HEK293T (cell line): Measurements from ENCODE around the gene SNX9.

ENCODE experiments used
- CTCF ChIA-PET: fragments of 350-600 bp; formaldehyde crosslinking; extraction: SDS; loops from one replicate; lab custom pipeline; 2021; ENCODE audit warnings: antibody characterized with exemption, inconsistent platforms; lab: Yijun Ruan, JAX
- POLR2A ChIA-PET: fragments of 350-600 bp; formaldehyde crosslinking; extraction: SDS; loops from one replicate; lab custom pipeline; 2020; ENCODE audit warnings: antibody characterized with exemption, inconsistent platforms; lab: Yijun Ruan, JAX
- DNase-seq: peaks from one replicate; pipeline ENCODE4 v3.0.0; 2012; ENCODE audit warnings: mixed read lengths; ENCODE audit errors: extremely low spot score
- ARNT ChIP-seq: fragments of 450-650 bp; IDR thresholded peaks from 2 replicates; pipeline ENCODE4 v1.6.1; 2017; ENCODE audit warnings: mild to moderate bottlenecking
- BHLHE40 ChIP-seq: fragments of 450-650 bp; IDR thresholded peaks from 2 replicates; pipeline ENCODE4 v1.6.1; 2016; ENCODE audit warnings: mild to moderate bottlenecking, moderate library complexity, borderline replicate concordance
- CTBP1 ChIP-seq: fragments of 450-650 bp; IDR thresholded peaks from 2 replicates; pipeline ENCODE4 v1.6.1; 2016; ENCODE audit warnings: borderline replicate concordance
- ELF4 ChIP-seq: fragments of 450-650 bp; IDR thresholded peaks from 2 replicates; pipeline ENCODE4 v1.6.1; 2017; ENCODE audit warnings: antibody characterized with exemption
- FOXA1 ChIP-seq: fragments of 450-650 bp; IDR thresholded peaks from 2 replicates; pipeline ENCODE4 v1.6.1; 2016; ENCODE audit warnings: mild to moderate bottlenecking
- FOXK2 ChIP-seq: fragments of 450-650 bp; IDR thresholded peaks from 2 replicates; pipeline ENCODE4 v1.6.1; 2016; ENCODE audit warnings: mild to moderate bottlenecking
- FOXM1 ChIP-seq: fragments of 450-650 bp; IDR thresholded peaks from 2 replicates; pipeline ENCODE4 v1.6.1; 2017; ENCODE audit warnings: mild to moderate bottlenecking, borderline replicate concordance
- HDGF ChIP-seq: fragments of 450-650 bp; IDR thresholded peaks from 2 replicates; pipeline ENCODE4 v1.6.1; 2017; ENCODE audit warnings: antibody characterized with exemption, borderline replicate concordance
- L3MBTL2 ChIP-seq: fragments of 450-650 bp; conservative IDR thresholded peaks from 2 replicates; pipeline ENCODE4 v1.6.1; 2016; ENCODE audit warnings: mild to moderate bottlenecking
- LEF1 ChIP-seq: fragments of 450-650 bp; IDR thresholded peaks from 2 replicates; pipeline ENCODE4 v1.6.1; 2017; ENCODE audit warnings: mild to moderate bottlenecking, borderline replicate concordance
- NFRKB ChIP-seq: fragments of 450-650 bp; IDR thresholded peaks from 2 replicates; pipeline ENCODE4 v1.6.1; 2016; ENCODE audit warnings: mild to moderate bottlenecking, moderate library complexity
- SP1 ChIP-seq: fragments of 450-650 bp; IDR thresholded peaks from 2 replicates; pipeline ENCODE4 v1.6.1; 2017
- SUZ12 ChIP-seq: fragments of 450-650 bp; IDR thresholded peaks from 2 replicates; pipeline ENCODE4 v1.6.1; 2016; ENCODE audit warnings: mild to moderate bottlenecking
- TARDBP ChIP-seq: fragments of 450-650 bp; IDR thresholded peaks from 2 replicates; pipeline ENCODE4 v1.6.1; 2016
- ZNF384 ChIP-seq: fragments of 450-650 bp; IDR thresholded peaks from 2 replicates; pipeline ENCODE4 v1.6.1; 2016
- TF ChIP-seq, protein P1 (sequence below): fragments of 450-650 bp; IDR thresholded peaks from 2 replicates; pipeline ENCODE4 v1.6.1; 2016

Gene SNX9

DNA sequence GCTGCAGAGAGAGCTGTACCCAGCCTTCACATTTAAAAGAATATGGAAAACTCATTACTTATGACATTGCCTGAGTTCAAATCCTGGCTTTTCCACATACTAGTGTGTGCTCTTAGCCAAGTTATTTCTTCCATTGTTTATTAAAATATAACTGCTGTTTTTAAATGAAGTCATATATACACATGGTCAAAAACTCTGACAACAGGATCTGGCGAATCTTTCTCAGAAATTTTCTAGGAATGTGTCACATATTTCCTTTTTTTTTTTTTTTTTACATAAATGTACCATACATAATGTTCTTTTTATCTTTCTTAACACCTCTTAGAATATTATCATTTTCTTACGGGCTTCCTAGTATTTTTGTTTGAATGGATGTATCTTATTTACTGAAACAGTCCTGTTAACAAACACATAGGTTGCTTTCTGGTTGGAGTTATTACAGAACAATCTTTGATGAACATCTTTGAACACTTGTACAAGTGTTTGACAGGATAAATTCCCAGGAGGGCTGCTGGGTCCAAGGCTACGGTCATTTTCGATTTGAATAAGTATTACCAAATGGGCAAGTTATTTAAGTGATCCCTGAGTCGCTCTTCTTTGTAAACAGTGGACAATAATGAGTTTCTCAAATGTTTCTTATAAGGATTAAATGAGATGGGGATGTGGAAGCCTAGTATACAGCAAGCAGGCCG lies 1.6 kb upstream of the SNX9 start:
- no peak for TF ChIP-seq SUZ12
- no peak for TF ChIP-seq LEF1
- TF ChIP-seq ARNT: no peak
- TF ChIP-seq FOXK2: no peak
- no peak for TF ChIP-seq CTBP1
- TF ChIP-seq BHLHE40: no peak
- TF ChIP-seq FOXM1: no peak
- TF ChIP-seq SP1: no peak
- TF ChIP-seq, protein P1, sequence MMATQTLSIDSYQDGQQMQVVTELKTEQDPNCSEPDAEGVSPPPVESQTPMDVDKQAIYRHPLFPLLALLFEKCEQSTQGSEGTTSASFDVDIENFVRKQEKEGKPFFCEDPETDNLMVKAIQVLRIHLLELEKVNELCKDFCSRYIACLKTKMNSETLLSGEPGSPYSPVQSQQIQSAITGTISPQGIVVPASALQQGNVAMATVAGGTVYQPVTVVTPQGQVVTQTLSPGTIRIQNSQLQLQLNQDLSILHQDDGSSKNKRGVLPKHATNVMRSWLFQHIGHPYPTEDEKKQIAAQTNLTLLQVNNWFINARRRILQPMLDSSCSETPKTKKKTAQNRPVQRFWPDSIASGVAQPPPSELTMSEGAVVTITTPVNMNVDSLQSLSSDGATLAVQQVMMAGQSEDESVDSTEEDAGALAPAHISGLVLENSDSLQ: no peak
- TF ChIP-seq ZNF384: no peak
- no peak for TF ChIP-seq L3MBTL2
- TF ChIP-seq FOXA1: no peak
- TF ChIP-seq ELF4: no peak
- no peak for TF ChIP-seq TARDBP
- CTCF ChIA-PET: no interaction called here
- no peak for DNase-seq
- POLR2A ChIA-PET: no interaction called here

- POLR2A ChIA-PET: interaction anchor here (1.0 kb wide), 1 partner anchor 11 kb away, joined by 3 read pairs; no protein-coding TSS in a partner anchor
- peak; percentile 37 for DNase-seq
- peak; percentile 81 for TF ChIP-seq L3MBTL2
- TF ChIP-seq ARNT: no peak
- CTCF ChIA-PET: no interaction called here
Measured at GRCh38 chr6:157822245-157823000, 623 bp upstream of the SNX9 start.

GRCh38 chr6:157823528-157824370 lies 703 bp downstream of the SNX9 start:
- DNase-seq: peak; percentile 31
- ChIA-PET POLR2A (no interaction called here), CTCF (no interaction called here)
- TF ChIP-seq LEF1 (peak; percentile 6; the same call in 1 of the 2 replicates), SUZ12 (no peak), FOXM1 (peak; percentile 52; the same call in 1 of the 2 replicates), NFRKB (no peak)

GRCh38 chr6:157825243-157825904 lies 2.3 kb downstream of the SNX9 start:
- ChIA-PET CTCF (no interaction called here), POLR2A (no interaction called here)
- TF ChIP-seq HDGF (no peak), SUZ12 (no peak), FOXK2 (no peak), L3MBTL2 (no peak), SP1 (no peak), NFRKB (no peak), ARNT (no peak), CTBP1 (no peak), TARDBP (no peak)
- no peak for DNase-seq

DNA sequence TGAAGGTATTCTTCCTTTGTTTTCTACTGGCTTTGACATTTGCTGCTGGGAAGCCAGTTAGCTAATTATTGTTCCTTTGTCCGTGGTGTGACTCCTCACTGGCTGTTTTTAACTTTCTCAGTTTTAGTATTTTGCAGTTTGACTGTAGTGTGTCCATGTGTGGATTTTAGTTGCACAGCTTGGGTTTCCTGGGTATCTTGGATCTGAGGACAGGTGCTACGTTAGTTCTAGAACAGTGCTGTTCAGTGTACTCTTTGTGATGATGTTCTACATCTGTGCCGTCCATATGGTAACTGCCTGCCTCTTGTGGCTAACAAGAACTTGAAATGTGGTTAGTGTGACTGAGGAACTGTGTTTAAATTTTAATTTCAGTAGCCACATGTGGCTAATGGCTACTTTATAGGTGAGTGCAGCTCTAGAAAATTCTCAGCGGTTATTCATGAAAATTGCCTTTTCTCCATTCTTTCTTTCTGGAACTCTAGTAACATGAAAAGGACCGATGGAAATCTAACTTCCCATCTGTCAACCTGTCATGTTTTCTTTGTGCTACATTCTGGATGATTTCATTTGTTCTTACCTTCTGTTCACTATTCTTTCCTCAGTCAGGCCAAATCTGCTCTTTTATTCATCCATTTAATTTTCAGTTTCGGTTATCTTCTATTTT lies 7.4 kb downstream of the SNX9 start:
- TF ChIP-seq ZNF384 (no peak), TARDBP (no peak), BHLHE40 (no peak), ARNT (no peak), FOXK2 (no peak), FOXM1 (no peak), SUZ12 (no peak), HDGF (no peak), NFRKB (no peak), LEF1 (no peak), FOXA1 (no peak), CTBP1 (no peak), ELF4 (no peak), SP1 (no peak)
- TF ChIP-seq, protein P1: no peak
- ChIA-PET POLR2A (no interaction called here), CTCF (no interaction called here)
- no peak for DNase-seq

- DNase-seq: no peak
- ChIA-PET CTCF (interaction anchor here (1.3 kb wide), 1 partner anchor 66 kb away, joined by 3 read pairs; no protein-coding TSS in a partner anchor), POLR2A (no interaction called here)
- TF ChIP-seq HDGF: no peak
- no peak for TF ChIP-seq FOXM1
- TF ChIP-seq ZNF384: no peak
- TF ChIP-seq CTBP1: no peak
- no peak for TF ChIP-seq ELF4
- TF ChIP-seq, protein P1: no peak
- TF ChIP-seq SUZ12: no peak
- TF ChIP-seq TARDBP: no peak
- no peak for TF ChIP-seq L3MBTL2
- TF ChIP-seq FOXA1: no peak
- TF ChIP-seq NFRKB: no peak
- TF ChIP-seq BHLHE40: no peak
- no peak for TF ChIP-seq ARNT
- no peak for TF ChIP-seq LEF1
- TF ChIP-seq FOXK2: no peak
- TF ChIP-seq SP1: no peak
Measured at GRCh38 chr6:157831018-157831369, 7.9 kb downstream of the SNX9 start.
